ENCODE results near the gene TNRC6C. TPM values are rescaled to one million over a fixed set of nuclear protein-coding genes. Genes with fewer than 3 reads are reported as not detected.

The TNRC6C gene
- total RNA-seq, 4 donors from 2014 or later, result 6.4 to 20.5 (median 10.5) TPM

DNA sequence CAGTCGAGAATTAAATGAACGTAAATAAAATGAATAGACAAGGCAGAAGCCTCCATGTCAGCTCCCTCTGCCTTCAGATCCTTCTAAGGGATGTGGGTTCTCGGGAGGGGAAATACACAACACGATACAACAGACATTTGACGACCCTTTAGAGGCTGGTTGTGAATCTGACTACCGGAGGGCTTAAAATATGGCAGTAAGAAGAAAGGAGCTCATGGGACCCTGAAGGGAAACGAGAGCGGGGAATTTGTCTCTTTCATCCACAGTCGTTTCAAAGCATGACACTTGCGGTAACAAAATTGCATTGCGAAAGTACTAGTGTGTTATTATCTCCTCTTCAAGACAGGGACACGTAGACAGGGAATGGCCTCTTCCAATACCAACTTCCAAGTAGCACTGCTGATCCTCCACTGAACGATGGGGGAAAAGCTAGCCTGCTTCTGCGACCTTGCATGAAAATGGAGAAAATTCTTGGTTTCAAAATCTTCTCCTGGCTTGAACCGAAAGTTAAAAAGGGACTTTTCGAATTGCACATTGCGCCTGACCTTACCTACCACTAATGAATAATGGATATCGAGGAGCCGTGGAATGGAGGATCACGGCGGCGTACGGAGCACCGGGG, 1.2 kb upstream of the TNRC6C start:
- TF ChIP-seq, protein P1, sequence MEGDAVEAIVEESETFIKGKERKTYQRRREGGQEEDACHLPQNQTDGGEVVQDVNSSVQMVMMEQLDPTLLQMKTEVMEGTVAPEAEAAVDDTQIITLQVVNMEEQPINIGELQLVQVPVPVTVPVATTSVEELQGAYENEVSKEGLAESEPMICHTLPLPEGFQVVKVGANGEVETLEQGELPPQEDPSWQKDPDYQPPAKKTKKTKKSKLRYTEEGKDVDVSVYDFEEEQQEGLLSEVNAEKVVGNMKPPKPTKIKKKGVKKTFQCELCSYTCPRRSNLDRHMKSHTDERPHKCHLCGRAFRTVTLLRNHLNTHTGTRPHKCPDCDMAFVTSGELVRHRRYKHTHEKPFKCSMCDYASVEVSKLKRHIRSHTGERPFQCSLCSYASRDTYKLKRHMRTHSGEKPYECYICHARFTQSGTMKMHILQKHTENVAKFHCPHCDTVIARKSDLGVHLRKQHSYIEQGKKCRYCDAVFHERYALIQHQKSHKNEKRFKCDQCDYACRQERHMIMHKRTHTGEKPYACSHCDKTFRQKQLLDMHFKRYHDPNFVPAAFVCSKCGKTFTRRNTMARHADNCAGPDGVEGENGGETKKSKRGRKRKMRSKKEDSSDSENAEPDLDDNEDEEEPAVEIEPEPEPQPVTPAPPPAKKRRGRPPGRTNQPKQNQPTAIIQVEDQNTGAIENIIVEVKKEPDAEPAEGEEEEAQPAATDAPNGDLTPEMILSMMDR (IDR thresholded peaks at IDR 0.05), result no peak
- ATAC-seq (ENCODE audit: low FRiP score), result peak; percentile 22
- no peak for DNase-seq (ENCODE audit: low spot score)

DNA sequence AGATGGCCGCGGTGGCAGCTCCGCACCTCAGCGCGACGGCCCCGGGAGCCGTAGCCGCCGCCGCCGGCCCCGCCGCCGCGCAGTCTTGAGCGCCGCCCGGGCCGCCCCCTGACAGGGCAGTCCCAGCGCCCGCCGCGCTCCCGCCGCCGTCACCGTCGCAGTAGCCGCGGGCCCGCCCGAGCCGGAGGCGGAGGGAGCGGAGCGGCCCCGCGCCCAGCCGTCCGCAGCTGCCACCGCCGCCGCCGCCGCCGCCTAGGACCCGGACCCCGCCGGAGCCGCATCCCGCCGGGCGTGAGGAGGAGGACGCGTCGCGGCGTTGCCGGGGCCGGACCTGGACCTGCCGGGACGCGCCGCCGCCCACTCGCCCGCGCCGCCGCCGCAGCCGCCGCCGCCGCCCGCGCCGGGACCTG, 218 bp downstream of the TNRC6C start:
- peak; percentile 2 for ATAC-seq (ENCODE audit: low FRiP score)
- TF ChIP-seq, protein P1 (IDR thresholded peaks at IDR 0.05), result no peak

DNA sequence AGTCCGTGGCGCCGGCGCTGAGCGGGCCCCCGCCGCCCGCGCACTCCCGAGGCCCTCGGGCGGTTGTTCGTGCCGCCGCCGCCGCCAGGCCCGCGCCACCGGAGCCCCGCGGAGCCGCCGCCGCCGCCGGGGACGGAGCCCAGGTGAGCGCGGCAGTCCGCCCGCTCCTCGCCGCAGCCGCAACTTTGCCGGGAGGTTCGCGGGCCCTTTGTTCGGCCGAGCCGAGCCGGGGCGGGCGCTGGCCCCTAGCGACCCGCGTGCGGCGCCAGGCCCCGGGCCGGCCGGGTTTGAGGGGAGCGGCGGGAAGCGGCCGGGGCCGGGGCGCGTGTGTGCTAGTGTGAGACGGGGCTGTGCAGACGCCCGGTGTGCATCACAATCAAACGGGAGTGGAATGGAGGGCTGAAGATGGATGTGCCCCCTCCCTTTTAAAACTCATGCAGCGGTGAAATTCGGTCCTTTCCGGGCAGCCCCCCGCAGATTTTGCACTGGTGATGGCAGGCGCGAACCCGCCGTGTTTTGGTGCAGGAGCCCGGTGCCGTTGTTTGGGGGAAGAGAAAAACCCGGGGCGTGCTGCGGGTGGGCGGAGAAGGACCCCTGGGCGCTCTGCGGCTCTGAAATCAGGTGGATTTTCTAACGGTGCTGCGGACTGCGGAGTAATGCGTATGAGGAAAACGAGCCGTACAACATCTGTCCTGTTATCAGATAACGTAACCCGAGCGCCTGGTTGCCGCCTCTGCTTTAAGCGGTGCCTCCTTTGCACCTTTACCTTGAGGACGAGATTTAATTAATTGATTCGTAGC, 823 bp downstream of the TNRC6C start:
- TF ChIP-seq, protein P1 (IDR thresholded peaks at IDR 0.05), result no peak
- ATAC-seq (ENCODE audit: low FRiP score) (peak; percentile 1), DNase-seq (ENCODE audit: low spot score) (no peak)

More for the DNA sequence above, 218 bp downstream of the TNRC6C start:
- DNase-seq (ENCODE audit: low spot score), result no peak

DNA sequence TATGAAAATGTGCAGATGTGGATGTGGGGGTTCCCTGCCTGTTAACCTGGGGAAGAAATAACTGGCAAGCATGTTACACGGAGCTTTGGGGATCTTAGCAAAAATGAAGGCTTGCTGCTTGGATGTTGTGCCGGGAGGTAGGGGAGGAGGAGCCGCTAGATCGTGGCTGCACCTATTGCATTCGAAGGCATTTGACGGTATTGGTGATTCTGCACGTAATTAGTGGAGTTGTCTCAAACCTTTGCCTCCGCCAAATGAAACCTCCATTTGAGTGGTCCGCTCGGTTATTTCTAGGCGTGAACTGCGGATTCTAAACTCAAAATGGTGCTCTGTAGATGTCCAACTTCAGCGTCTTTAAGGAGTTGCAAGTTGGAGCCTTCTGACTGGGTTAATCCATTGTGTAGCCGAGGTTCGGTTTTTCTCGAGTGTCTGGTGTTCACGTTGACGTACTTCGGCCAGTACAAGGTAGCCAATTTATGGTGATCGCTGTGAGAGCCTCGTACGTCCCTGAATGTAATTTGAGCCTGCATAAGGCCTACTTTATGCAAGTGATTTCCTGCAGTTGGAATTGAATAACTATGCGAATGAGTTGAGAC, 1.5 kb downstream of the TNRC6C start:
- TF ChIP-seq, protein P1 (IDR thresholded peaks at IDR 0.05), result no peak
- DNase-seq (ENCODE audit: low spot score), result no peak
- no peak for ATAC-seq (ENCODE audit: low FRiP score)

DNA sequence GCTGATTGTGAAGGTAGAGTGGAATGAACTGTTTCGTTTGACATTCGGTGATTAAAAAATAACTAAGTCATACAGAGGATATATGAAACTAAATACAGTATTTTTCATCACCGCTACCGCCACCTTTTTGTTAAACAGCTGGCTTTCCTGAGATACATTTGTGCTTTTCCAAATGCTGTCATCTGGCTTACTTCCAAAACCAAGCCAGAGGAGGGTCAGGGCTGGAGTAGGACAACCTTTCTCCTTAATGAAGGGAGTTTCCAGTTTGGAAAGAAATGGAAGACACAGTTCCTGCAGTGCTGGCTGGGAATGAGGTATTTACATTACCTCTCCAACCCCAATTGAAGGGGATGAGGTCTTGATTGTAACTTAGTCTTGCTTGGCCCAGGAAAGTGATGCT, 3.2 kb downstream of the TNRC6C start:
- ATAC-seq (ENCODE audit: low FRiP score) (no peak), DNase-seq (ENCODE audit: low spot score) (no peak)
- TF ChIP-seq, protein P1 (IDR thresholded peaks at IDR 0.05), result no peak

DNA sequence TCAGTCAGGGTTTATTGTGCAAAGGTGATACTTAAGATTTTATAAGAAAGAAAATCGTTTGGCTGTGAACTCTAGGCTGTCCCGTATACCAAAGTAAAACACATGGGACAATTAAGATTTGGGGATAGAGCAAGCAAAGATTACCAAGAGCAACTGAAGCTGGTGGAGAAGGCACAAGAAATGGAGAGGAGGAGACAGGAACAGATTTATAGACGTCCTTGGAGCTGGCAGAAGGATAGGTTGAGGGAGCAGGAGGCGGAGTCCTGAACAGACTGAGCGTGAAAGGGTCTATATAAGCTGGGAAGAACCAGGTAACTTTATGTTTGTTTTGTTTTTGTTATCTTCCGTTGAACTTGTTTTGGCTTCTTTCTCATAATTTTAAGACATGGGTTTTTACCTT, 3.8 kb downstream of the TNRC6C start:
- no peak for ATAC-seq (ENCODE audit: low FRiP score)
- TF ChIP-seq, protein P1 (IDR thresholded peaks at IDR 0.05), result no peak
- DNase-seq (ENCODE audit: low spot score), result no peak

Measured in omental fat pad (tissue), 4 donors.